GM19043 (cell line): Measurements from ENCODE around the gene EIPR1.
"Not testable (repeated sequence)": the region's sequence is repeated elsewhere in the genome, so short reads cannot be mapped to it uniquely, and the experiment has no call there.

ENCODE experiments used
- ATAC-seq: cut with Tn5 transposase; IDR thresholded peaks from one replicate; pipeline ENCODE4 v1.9.1; 2021; ENCODE audit warnings: low read depth; ENCODE audit not compliant: unreplicated experiment

The EIPR1 gene

GRCh38 chr2:3403587-3404334 is 26.1 kb upstream of the EIPR1 start:
- ATAC-seq = peak; percentile 100

- ATAC-seq = no peak
Measured at GRCh38 chr2:3399829-3400228, 22.2 kb upstream of the EIPR1 start.

GRCh38 chr2:3399381-3399780 is 21.8 kb upstream of the EIPR1 start:
- ATAC-seq = no peak

- no peak for ATAC-seq
Measured at GRCh38 chr2:3398857-3399256, 21.2 kb upstream of the EIPR1 start.

- ATAC-seq = peak; percentile 59
Measured at GRCh38 chr2:3396920-3397559, 19.4 kb upstream of the EIPR1 start.

- no peak for ATAC-seq
Measured at GRCh38 chr2:3392216-3392615, 14.6 kb upstream of the EIPR1 start.

GRCh38 chr2:3390041-3390440 is 12.4 kb upstream of the EIPR1 start:
- no peak for ATAC-seq

- ATAC-seq = no peak
Measured at GRCh38 chr2:3389193-3389592, 11.6 kb upstream of the EIPR1 start.

GRCh38 chr2:3388412-3388738 is 10.8 kb upstream of the EIPR1 start:
- no peak for ATAC-seq

GRCh38 chr2:3387644-3388411 is 10.2 kb upstream of the EIPR1 start:
- ATAC-seq = no peak

GRCh38 chr2:3387011-3387410 is 9.4 kb upstream of the EIPR1 start:
- ATAC-seq = no peak

GRCh38 chr2:3386448-3386958 is 8.9 kb upstream of the EIPR1 start:
- no peak for ATAC-seq

GRCh38 chr2:3379647-3380534 is 2.3 kb upstream of the EIPR1 start, which contains the start of gene TRAPPC12:
Gene TRAPPC12 (plus strand): TSS chr2:3379694. CDS start chr2:3387624, 7,930 bp downstream.
- peak; percentile 68 for ATAC-seq

- no peak for ATAC-seq
Measured at GRCh38 chr2:3379339-3379646, 1.7 kb upstream of the EIPR1 start.

- ATAC-seq = peak; percentile 11
Measured at GRCh38 chr2:3377279-3377611, 373 bp downstream of the EIPR1 start.

- ATAC-seq = no peak
Measured at GRCh38 chr2:3376821-3377220, 797 bp downstream of the EIPR1 start.

GRCh38 chr2:3369340-3370181 is 8.1 kb downstream of the EIPR1 start:
- not testable (repeated sequence) for ATAC-seq

- ATAC-seq = no peak
Measured at GRCh38 chr2:3368261-3368722, 9.3 kb downstream of the EIPR1 start.

GRCh38 chr2:3365219-3365618 is 12.4 kb downstream of the EIPR1 start:
- no peak for ATAC-seq
